ENCODE measurements around the gene CELA2A. TPM values are rescaled to one million over a fixed set of nuclear protein-coding genes. Genes with fewer than 3 reads are reported as not detected.

CELA2A gene
- total RNA-seq, 1 experiment from 2014 or later, result 0.72 TPM

DNA sequence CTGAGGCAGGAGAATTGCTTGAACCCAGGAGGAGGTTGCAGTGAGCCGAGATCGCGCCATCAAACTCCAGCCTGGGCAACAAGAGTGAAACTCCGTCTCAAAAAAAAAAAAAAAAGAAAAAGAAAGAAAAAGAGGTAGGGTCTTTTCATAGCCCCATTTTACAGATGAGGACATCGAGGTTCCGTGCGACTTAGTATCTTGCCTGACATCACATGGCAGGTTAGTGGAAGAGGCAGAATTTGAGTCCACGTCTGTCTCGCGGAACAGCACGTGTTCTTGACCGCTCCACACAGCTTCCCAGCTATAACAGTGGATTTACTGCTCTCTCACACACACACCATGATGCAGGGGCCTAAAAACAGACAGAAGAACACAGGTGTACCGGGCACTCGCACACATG, 17.2 kb upstream of the CELA2A start:
- H3K27ac ChIP-seq (ENCODE audit: low read length), result no peak overlapping the region
- no peaks in the 10 kb centered on the region for H3K36me3 ChIP-seq (ENCODE audit: control insufficient read depth, insufficient read depth, low read length)
- H3K9me3 ChIP-seq (ENCODE audit: control insufficient read depth, insufficient read depth, low read depth, low read length), result no peaks in the 10 kb centered on the region
- ATAC-seq (no peak), DNase-seq (ENCODE audit: low read depth, low spot score) (no peak)
- H3K27me3 ChIP-seq (ENCODE audit: control insufficient read depth, insufficient read depth, low read length), result no peaks in the 10 kb centered on the region
- in situ Hi-C loops (cut with HindIII; ENCODE audit: low pct_unique_long_range_greater_than_20kb, low sequenced_read_pairs), result no loop called here
- intact Hi-C loops (cut with micrococcal nuclease; ENCODE audit: unreplicated experiment), result loop anchor here (10.0 kb wide), 1 partner anchor 65 kb away; no protein-coding TSS in a partner anchor
- ChIA-PET CTCF (no interaction called here), POLR2A (no interaction called here)
- H3K4me1 ChIP-seq (ENCODE audit: control insufficient read depth, insufficient read depth, low read length), result no peaks in the 10 kb centered on the region
- TF ChIP-seq CTCF (IDR thresholded peaks at IDR 0.05), result no peak
- TF ChIP-seq, protein P1, sequence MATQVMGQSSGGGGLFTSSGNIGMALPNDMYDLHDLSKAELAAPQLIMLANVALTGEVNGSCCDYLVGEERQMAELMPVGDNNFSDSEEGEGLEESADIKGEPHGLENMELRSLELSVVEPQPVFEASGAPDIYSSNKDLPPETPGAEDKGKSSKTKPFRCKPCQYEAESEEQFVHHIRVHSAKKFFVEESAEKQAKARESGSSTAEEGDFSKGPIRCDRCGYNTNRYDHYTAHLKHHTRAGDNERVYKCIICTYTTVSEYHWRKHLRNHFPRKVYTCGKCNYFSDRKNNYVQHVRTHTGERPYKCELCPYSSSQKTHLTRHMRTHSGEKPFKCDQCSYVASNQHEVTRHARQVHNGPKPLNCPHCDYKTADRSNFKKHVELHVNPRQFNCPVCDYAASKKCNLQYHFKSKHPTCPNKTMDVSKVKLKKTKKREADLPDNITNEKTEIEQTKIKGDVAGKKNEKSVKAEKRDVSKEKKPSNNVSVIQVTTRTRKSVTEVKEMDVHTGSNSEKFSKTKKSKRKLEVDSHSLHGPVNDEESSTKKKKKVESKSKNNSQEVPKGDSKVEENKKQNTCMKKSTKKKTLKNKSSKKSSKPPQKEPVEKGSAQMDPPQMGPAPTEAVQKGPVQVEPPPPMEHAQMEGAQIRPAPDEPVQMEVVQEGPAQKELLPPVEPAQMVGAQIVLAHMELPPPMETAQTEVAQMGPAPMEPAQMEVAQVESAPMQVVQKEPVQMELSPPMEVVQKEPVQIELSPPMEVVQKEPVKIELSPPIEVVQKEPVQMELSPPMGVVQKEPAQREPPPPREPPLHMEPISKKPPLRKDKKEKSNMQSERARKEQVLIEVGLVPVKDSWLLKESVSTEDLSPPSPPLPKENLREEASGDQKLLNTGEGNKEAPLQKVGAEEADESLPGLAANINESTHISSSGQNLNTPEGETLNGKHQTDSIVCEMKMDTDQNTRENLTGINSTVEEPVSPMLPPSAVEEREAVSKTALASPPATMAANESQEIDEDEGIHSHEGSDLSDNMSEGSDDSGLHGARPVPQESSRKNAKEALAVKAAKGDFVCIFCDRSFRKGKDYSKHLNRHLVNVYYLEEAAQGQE (IDR thresholded peaks at IDR 0.05; ENCODE audit: insufficient read depth in 1 of 2, low read depth in 2 of 2, low read length in 1 of 2), result no peak
- TF ChIP-seq POLR2AphosphoS5 (IDR thresholded peaks at IDR 0.05; ENCODE audit: low read depth, low read length), result no peak
- TF ChIP-seq SIN3A (IDR thresholded peaks at IDR 0.05; ENCODE audit: borderline replicate concordance, insufficient read depth, low read depth, low read length), result no peak
- TF ChIP-seq TCF7L2 (IDR thresholded peaks at IDR 0.05; ENCODE audit: low read depth, low read length), result no peak
- BruUV-seq (replicated peaks), result no TSS peak
- no peak overlapping the region for H3K4me3 ChIP-seq (ENCODE audit: low read depth in 2 of 2, low read length in 2 of 2)

DNA sequence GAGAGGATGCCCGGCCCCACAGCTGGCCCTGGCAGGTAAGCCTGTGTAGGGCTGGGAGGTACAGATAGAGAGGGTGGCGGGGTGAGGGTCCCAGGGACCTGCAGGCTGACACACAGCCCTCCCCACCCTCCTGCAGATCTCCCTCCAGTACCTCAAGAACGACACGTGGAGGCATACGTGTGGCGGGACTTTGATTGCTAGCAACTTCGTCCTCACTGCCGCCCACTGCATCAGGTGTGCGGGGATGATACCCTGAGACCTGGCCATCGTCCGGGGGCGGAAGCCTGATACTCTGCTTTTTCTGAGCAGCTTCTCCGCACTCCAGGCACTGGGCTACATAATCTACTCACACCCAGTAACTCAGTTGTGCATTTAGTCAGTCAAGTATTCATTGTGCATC, 16.2 kb upstream of the CELA2A start:
- DNase-seq (ENCODE audit: low read depth, low spot score) (no peak), ATAC-seq (no peak)
- Histone ChIP-seq H3K27me3 (ENCODE audit: control insufficient read depth, insufficient read depth, low read length) (no peaks in the 10 kb centered on the region), H3K27ac (ENCODE audit: low read length) (no peak overlapping the region), H3K4me1 (ENCODE audit: control insufficient read depth, insufficient read depth, low read length) (no peaks in the 10 kb centered on the region), H3K4me3 (ENCODE audit: low read depth in 2 of 2, low read length in 2 of 2) (no peak overlapping the region), H3K36me3 (ENCODE audit: control insufficient read depth, insufficient read depth, low read length) (no peaks in the 10 kb centered on the region), H3K9me3 (ENCODE audit: control insufficient read depth, insufficient read depth, low read depth, low read length) (no peaks in the 10 kb centered on the region)
- no TSS peak for BruUV-seq (replicated peaks)
- intact Hi-C loops (cut with micrococcal nuclease; ENCODE audit: unreplicated experiment) (no loop called here), in situ Hi-C loops (cut with HindIII; ENCODE audit: low pct_unique_long_range_greater_than_20kb, low sequenced_read_pairs) (no loop called here)
- POLR2A ChIA-PET, result no interaction called here
- CTCF ChIA-PET, result no interaction called here
- TF ChIP-seq TCF7L2 (IDR thresholded peaks at IDR 0.05; ENCODE audit: low read depth, low read length) (no peak), SIN3A (IDR thresholded peaks at IDR 0.05; ENCODE audit: borderline replicate concordance, insufficient read depth, low read depth, low read length) (no peak), CTCF (IDR thresholded peaks at IDR 0.05) (no peak), POLR2AphosphoS5 (IDR thresholded peaks at IDR 0.05; ENCODE audit: low read depth, low read length) (no peak)
- TF ChIP-seq, protein P1 (IDR thresholded peaks at IDR 0.05; ENCODE audit: insufficient read depth in 1 of 2, low read depth in 2 of 2, low read length in 1 of 2), result no peak
